ENCODE results near the gene FHL1.
"Not testable (repeated sequence)": the region's sequence is repeated elsewhere in the genome, so short reads cannot be mapped to it uniquely, and the experiment has no call there.

FHL1 gene

GRCh38 chrX:136146614-136147314 is 569 bp upstream of the FHL1 start:
- DNase-seq (ENCODE audit: low spot score), result peak; percentile 43

- peak; percentile 7 for DNase-seq (ENCODE audit: low spot score)
Observed at GRCh38 chrX:136147976-136148375, 643 bp downstream of the FHL1 start.

GRCh38 chrX:136148391-136148790 is 1.1 kb downstream of the FHL1 start:
- no peak for DNase-seq (ENCODE audit: low spot score)

GRCh38 chrX:136154998-136155397 is 7.7 kb downstream of the FHL1 start:
- DNase-seq (ENCODE audit: low spot score), result no peak

- DNase-seq (ENCODE audit: low spot score), result no peak
Observed at GRCh38 chrX:136156560-136157117, 9.3 kb downstream of the FHL1 start.

- DNase-seq (ENCODE audit: low spot score), result no peak
Observed at GRCh38 chrX:136157187-136157586, 9.9 kb downstream of the FHL1 start.

- DNase-seq (ENCODE audit: low spot score), result no peak
Observed at GRCh38 chrX:136158685-136159084, 11.4 kb downstream of the FHL1 start.

- no peak for DNase-seq (ENCODE audit: low spot score)
Observed at GRCh38 chrX:136159611-136160025, 12.3 kb downstream of the FHL1 start.

- DNase-seq (ENCODE audit: low spot score), result peak; percentile 46
Observed at GRCh38 chrX:136162827-136163570, 15.7 kb downstream of the FHL1 start.

GRCh38 chrX:136163689-136164088 is 16.4 kb downstream of the FHL1 start:
- no peak for DNase-seq (ENCODE audit: low spot score)

- DNase-seq (ENCODE audit: low spot score), result no peak
Observed at GRCh38 chrX:136165406-136165805, 18.1 kb downstream of the FHL1 start.

- no peak for DNase-seq (ENCODE audit: low spot score)
Observed at GRCh38 chrX:136166221-136166855, 19.0 kb downstream of the FHL1 start.

GRCh38 chrX:136167989-136168388 is 20.7 kb downstream of the FHL1 start:
- not testable (repeated sequence) for DNase-seq (ENCODE audit: low spot score)

GRCh38 chrX:136168929-136169735 is 21.8 kb downstream of the FHL1 start:
- peak; percentile 53 for DNase-seq (ENCODE audit: low spot score)

- DNase-seq (ENCODE audit: low spot score), result no peak
Observed at GRCh38 chrX:136170139-136170800, 22.9 kb downstream of the FHL1 start.

GRCh38 chrX:136171420-136171819 is 24.1 kb downstream of the FHL1 start:
- DNase-seq (ENCODE audit: low spot score), result no peak

- DNase-seq (ENCODE audit: low spot score), result no peak
Observed at GRCh38 chrX:136176399-136176825, 29.1 kb downstream of the FHL1 start.

GRCh38 chrX:136179133-136179532 is 31.8 kb downstream of the FHL1 start:
- no peak for DNase-seq (ENCODE audit: low spot score)

GRCh38 chrX:136182414-136182813 is 35.1 kb downstream of the FHL1 start:
- DNase-seq (ENCODE audit: low spot score), result no peak

- no peak for DNase-seq (ENCODE audit: low spot score)
Observed at GRCh38 chrX:136183172-136183571, 35.8 kb downstream of the FHL1 start.

GRCh38 chrX:136183917-136184316 is 36.6 kb downstream of the FHL1 start:
- DNase-seq (ENCODE audit: low spot score), result no peak
